A549 (cell line): ENCODE data around the gene ARHGAP26. TPM values are rescaled to one million over a fixed set of nuclear protein-coding genes. Genes with fewer than 3 reads are reported as not detected.

ENCODE experiments used
- ATAC-seq, 2 experiments: fragments of 200-7000 bp in 1 of 2; fragments of >200 bp in 1 of 2; cut with Nextera tagmentation in 1 of 2; cut with Tn5 transposase in 1 of 2; 3 replicates each; pipeline versions ENCODE4 v1.8.0 to v1.9.1; 2018 to 2020; ENCODE audit warnings: mild to moderate bottlenecking in 1 of 2, moderate library complexity in 1 of 2
- CTCF ChIA-PET: fragments of 300-600 bp; sonication (Branson Sonifier 250); formaldehyde crosslinking; extraction: SDS; loops from one replicate; lab custom pipeline; 2021; ENCODE audit warnings: antibody characterized with exemption, inconsistent platforms; lab: Yijun Ruan, JAX
- POLR2A ChIA-PET: fragments of 350-600 bp; formaldehyde crosslinking; extraction: SDS; loops from one replicate; lab custom pipeline; 2021; ENCODE audit warnings: antibody characterized with exemption, inconsistent platforms; lab: Yijun Ruan, JAX
- DNase-seq, 2 experiments: peaks; one replicate each; pipeline versions ENCODE4 v3.0.0 to v3.0.0-alpha.2; 2011 to 2016; ENCODE audit warnings: low read depth in 1 of 2, low spot score in 1 of 2
- FAIRE-seq: peaks from 2 replicates; lab custom pipeline; 2011; peaks lifted over from hg19 to GRCh38; lab: Jason Lieb, UNC
- H3K27ac ChIP-seq, 2 experiments: fragments of >200 bp; sonication (Bioruptor Twin); formaldehyde crosslinking; 3 replicates each; pipeline ENCODE4 v1.5.1; 2016 to 2017
- H3K4me1 ChIP-seq: fragments of >200 bp; sonication (Bioruptor Twin); formaldehyde crosslinking; 3 replicates; pipeline ENCODE4 v1.6.1; 2016
- H3K4me2 ChIP-seq: fragments of >200 bp; sonication (Bioruptor Twin); formaldehyde crosslinking; 3 replicates; pipeline ENCODE4 v1.6.1; 2016
- H3K4me3 ChIP-seq: fragments of >200 bp; sonication (Bioruptor Twin); formaldehyde crosslinking; 3 replicates; pipeline ENCODE4 v1.5.1; 2016
- H3K9me3 ChIP-seq: fragments of >200 bp; sonication (Bioruptor Twin); formaldehyde crosslinking; 3 replicates; pipeline ENCODE4 v1.6.1; 2016
- BHLHE40 ChIP-seq: IDR thresholded peaks from 2 replicates; pipeline ENCODE4 v1.6.1; 2012; ENCODE audit warnings: low read depth, low read length, inconsistent platforms
- EP300 ChIP-seq, 2 experiments: fragments of >200 bp; sonication (Bioruptor Twin); formaldehyde crosslinking; IDR thresholded peaks; 2 replicates in 1 of 2; 3 replicates in 1 of 2; pipeline ENCODE4 v1.6.1; 2016 to 2017
- HOXA7 ChIP-seq: fragments of 250-450 bp; sonication (Bioruptor Pico); IDR thresholded peaks from 2 replicates; pipeline ENCODE4 v1.5.0; 2020; ENCODE audit warnings: mild to moderate bottlenecking, moderate library complexity
- HOXB13 ChIP-seq: fragments of 250-450 bp; sonication (Bioruptor Pico); IDR thresholded peaks from 2 replicates; pipeline ENCODE4 v1.5.0; 2020; ENCODE audit warnings: low read depth, mild to moderate bottlenecking, moderate library complexity
- HOXB5 ChIP-seq: fragments of 250-450 bp; sonication (Bioruptor Pico); IDR thresholded peaks from 2 replicates; pipeline ENCODE4 v1.5.0; 2020; ENCODE audit warnings: mild to moderate bottlenecking, moderate library complexity
- KDM1A ChIP-seq: fragments of 200-600 bp; sonication (generic); IDR thresholded peaks from 2 replicates; pipeline ENCODE4 v1.6.1; 2016; ENCODE audit warnings: low read depth, mild to moderate bottlenecking
- KDM5A ChIP-seq: fragments of 200-600 bp; sonication (generic); IDR thresholded peaks from 2 replicates; pipeline ENCODE4 v1.6.1; 2016; ENCODE audit warnings: antibody characterized with exemption, mild to moderate bottlenecking
- MAFK ChIP-seq: fragments of 450-650 bp; IDR thresholded peaks from 2 replicates; pipeline ENCODE4 v1.6.1; 2014; ENCODE audit not compliant: partially characterized antibody
- MAZ ChIP-seq: fragments of 150-350 bp; IDR thresholded peaks from 2 replicates; pipeline ENCODE4 v1.6.1; 2014; ENCODE audit warnings: antibody characterized with exemption, low read depth, low read length, borderline replicate concordance
- MYC ChIP-seq: IDR thresholded peaks from 2 replicates; pipeline ENCODE4 v1.6.1; 2012; ENCODE audit warnings: mild to moderate bottlenecking, inconsistent platforms, low read length, improper control_type of control experiment, borderline replicate concordance
- NFE2L2 ChIP-seq: fragments of 150-350 bp; conservative IDR thresholded peaks from 2 replicates; pipeline ENCODE4 v1.6.1; 2014; ENCODE audit warnings: low read length
- NR3C1 ChIP-seq: fragments of >200 bp; sonication (Bioruptor Twin); formaldehyde crosslinking; IDR thresholded peaks from 3 replicates; pipeline ENCODE4 v1.6.1; 2017
- POLR2AphosphoS2 ChIP-seq: conservative IDR thresholded peaks from 2 replicates; pipeline ENCODE4 v1.6.1; 2012; ENCODE audit warnings: low read length, improper control_type of control experiment, inconsistent platforms
- RAD21 ChIP-seq, 2 experiments: fragments of >200 bp in 1 of 2; sonication (Bioruptor Twin) in 1 of 2; formaldehyde crosslinking in 1 of 2; IDR thresholded peaks in 1 of 2; conservative IDR thresholded peaks in 1 of 2; 2 replicates in 1 of 2; 3 replicates in 1 of 2; pipeline ENCODE4 v1.6.1; 2012 to 2018; ENCODE audit warnings: inconsistent platforms in 1 of 2
- REST ChIP-seq: fragments of 200-600 bp; sonication (generic); IDR thresholded peaks from 2 replicates; pipeline ENCODE4 v1.6.1; 2016; ENCODE audit warnings: antibody characterized with exemption, mild to moderate bottlenecking, moderate library complexity
- RFX5 ChIP-seq: fragments of 450-650 bp; IDR thresholded peaks from 2 replicates; pipeline ENCODE4 v1.7.1; 2014; ENCODE audit warnings: antibody characterized with exemption, mild to moderate bottlenecking, moderate library complexity
- ZC3H11A ChIP-seq: fragments of 450-650 bp; IDR thresholded peaks from 2 replicates; pipeline ENCODE4 v1.6.1; 2014; ENCODE audit warnings: antibody characterized with exemption, mild to moderate bottlenecking
- ZSCAN20 ChIP-seq: fragments of 250-450 bp; sonication (Bioruptor Pico); IDR thresholded peaks from 2 replicates; pipeline ENCODE4 v1.8.0; 2022; ENCODE audit warnings: mild to moderate bottlenecking, moderate library complexity
- WGBS: methylation state at CpG from one replicate; pipeline ENCODE4 v1.1.6; 2017; ENCODE audit errors: missing lambda C conversion rate; 5-methylcytosine and 5-hydroxymethylcytosine counted together
- polyA plus RNA-seq, 4 experiments: library from polyadenylated mRNA; depleted of rRNA in 3 of 4; stranded (reverse); fragments of >200 nt; fragmentation: RNase III in 1 of 4; extraction: RNeasy Plus Mini Kit Qiagen cat#74134 plus additional on column Dnase treatment in 1 of 4; gene quantifications; 2 replicates in 3 of 4; 3 replicates in 1 of 4; pipeline ENCODE4 v1.2.3, GENCODE V29; 2011 to 2017
- TF ChIP-seq, protein P1 (sequence below): fragments of 250-450 bp; sonication (Bioruptor Pico); IDR thresholded peaks from 2 replicates; pipeline ENCODE4 v1.5.0; 2021; ENCODE audit warnings: mild to moderate bottlenecking, moderate library complexity, borderline replicate concordance
- TF ChIP-seq, protein P2 (sequence below): IDR thresholded peaks from 2 replicates; pipeline ENCODE4 v1.6.1; 2012
- TF ChIP-seq, protein P3 (sequence below): fragments of >200 bp; sonication (Bioruptor Twin); formaldehyde crosslinking; IDR thresholded peaks from 3 replicates; pipeline ENCODE4 v1.5.1; 2016

Gene ARHGAP26
- polyA plus RNA-seq, 2 of the 4 experiments (the other 2 are of a cell fraction), result 6.6 to 19.1 TPM

GRCh38 chr5:143132739-143133138, 362.6 kb downstream of the ARHGAP26 start:
- FAIRE-seq (no peak), ATAC-seq (no peak), DNase-seq (no peak)
- Histone ChIP-seq H3K4me1 (no peaks in the 10 kb centered on the region), H3K4me3 (no peak overlapping the region), H3K9me3 (no peaks in the 10 kb centered on the region), H3K4me2 (no peak overlapping the region), H3K27ac (no peak overlapping the region)
- TF ChIP-seq HOXB5 (CRISPR knock-in tag) (no peak), RAD21 (conservative IDR thresholded peaks at IDR 0.05 in 1 of 2, IDR thresholded peaks at IDR 0.05 in 1 of 2) (no peak), BHLHE40 (no peak)
- ChIA-PET CTCF (interaction anchor here (0.6 to 3.9 kb wide), 5 partner anchors 11 to 271 kb away, joined by 3 to 9 read pairs (median 4); partner anchors contain the start of gene NR3C1), POLR2A (no interaction called here)
- WGBS, result 85% methylated on average over 1 of the region's 1 CpG

DNA sequence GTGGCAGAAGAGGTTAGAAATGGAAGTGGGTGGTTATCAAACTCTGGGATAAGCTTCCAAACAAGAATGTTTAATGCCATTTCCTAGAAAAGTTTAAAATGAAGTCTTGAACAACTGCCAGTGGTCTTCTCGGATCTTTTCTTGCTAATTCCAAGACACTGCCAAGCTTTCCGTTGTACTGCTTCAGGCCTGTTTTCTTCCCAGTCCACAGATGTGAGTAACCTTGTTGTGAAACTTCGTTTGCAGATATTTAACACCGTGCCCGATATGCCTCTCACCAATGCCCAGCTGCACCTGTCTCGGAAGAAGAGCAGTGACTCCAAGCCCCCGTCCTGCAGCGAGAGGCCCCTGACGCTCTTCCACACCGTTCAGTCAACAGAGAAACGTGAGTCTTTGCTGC, 363.5 kb downstream of the ARHGAP26 start:
- DNase-seq, result no peak
- no peak for FAIRE-seq
- no peaks in the 10 kb centered on the region for H3K4me1 ChIP-seq
- ChIA-PET POLR2A (no interaction called here), CTCF (interaction anchor here (0.7 to 3.9 kb wide), 6 partner anchors 9 to 270 kb away, joined by 3 to 9 read pairs (median 3); partner anchors contain the start of gene NR3C1)
- no peak for ATAC-seq
- TF ChIP-seq, protein P1, sequence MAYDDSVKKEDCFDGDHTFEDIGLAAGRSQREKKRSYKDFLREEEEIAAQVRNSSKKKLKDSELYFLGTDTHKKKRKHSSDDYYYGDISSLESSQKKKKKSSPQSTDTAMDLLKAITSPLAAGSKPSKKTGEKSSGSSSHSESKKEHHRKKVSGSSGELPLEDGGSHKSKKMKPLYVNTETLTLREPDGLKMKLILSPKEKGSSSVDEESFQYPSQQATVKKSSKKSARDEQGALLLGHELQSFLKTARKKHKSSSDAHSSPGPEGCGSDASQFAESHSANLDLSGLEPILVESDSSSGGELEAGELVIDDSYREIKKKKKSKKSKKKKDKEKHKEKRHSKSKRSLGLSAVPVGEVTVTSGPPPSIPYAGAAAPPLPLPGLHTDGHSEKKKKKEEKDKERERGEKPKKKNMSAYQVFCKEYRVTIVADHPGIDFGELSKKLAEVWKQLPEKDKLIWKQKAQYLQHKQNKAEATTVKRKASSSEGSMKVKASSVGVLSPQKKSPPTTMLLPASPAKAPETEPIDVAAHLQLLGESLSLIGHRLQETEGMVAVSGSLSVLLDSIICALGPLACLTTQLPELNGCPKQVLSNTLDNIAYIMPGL (CRISPR knock-in tag), result no peak
- no peak for TF ChIP-seq ZSCAN20
- TF ChIP-seq HOXB13, result no peak
- no peak for TF ChIP-seq HOXA7 (CRISPR knock-in tag)
- TF ChIP-seq, all 56 proteins: peak for 0
- WGBS, result 89% methylated on average over 11 of the region's 11 CpGs
- H3K9me3 ChIP-seq, result no peaks in the 10 kb centered on the region
- H3K27ac ChIP-seq, result no peak overlapping the region
- no peak overlapping the region for H3K4me3 ChIP-seq
- H3K4me2 ChIP-seq, result no peak overlapping the region

DNA sequence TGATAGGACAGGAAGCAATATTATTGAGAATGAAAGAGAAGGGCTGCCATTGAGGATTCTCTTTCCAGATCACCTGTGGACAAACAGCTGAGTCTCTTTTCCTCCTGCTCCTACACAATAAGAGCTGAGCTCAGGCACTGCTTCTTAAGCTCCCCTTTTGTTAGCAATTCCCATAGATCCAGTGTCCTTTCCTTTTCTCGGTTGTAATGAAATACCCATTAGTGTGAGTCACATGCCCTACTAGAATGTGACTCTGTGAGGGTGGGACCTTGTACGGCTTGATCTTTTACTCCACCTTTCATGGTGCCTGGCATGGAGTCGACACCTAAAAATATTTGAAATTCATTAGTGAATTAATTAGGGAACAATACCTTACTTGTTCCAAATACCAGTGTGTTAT, 364.1 kb downstream of the ARHGAP26 start:
- ATAC-seq (no peak), DNase-seq (no peak), FAIRE-seq (no peak)
- TF ChIP-seq REST, result no peak
- no peak for TF ChIP-seq POLR2AphosphoS2
- TF ChIP-seq RAD21 (conservative IDR thresholded peaks at IDR 0.05 in 1 of 2, IDR thresholded peaks at IDR 0.05 in 1 of 2), result no peak
- TF ChIP-seq HOXB13, result no peak
- TF ChIP-seq MAFK, result no peak
- no peak for TF ChIP-seq MAZ
- TF ChIP-seq RFX5, result no peak
- TF ChIP-seq, protein P2, sequence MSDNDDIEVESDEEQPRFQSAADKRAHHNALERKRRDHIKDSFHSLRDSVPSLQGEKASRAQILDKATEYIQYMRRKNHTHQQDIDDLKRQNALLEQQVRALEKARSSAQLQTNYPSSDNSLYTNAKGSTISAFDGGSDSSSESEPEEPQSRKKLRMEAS, result no peak
- TF ChIP-seq MYC, result no peak
- no peak for TF ChIP-seq EP300 (IDR thresholded peaks at IDR 0.05)
- TF ChIP-seq KDM5A, result no peak
- TF ChIP-seq NFE2L2, result no peak
- TF ChIP-seq KDM1A, result no peak
- TF ChIP-seq NR3C1, result no peak
- TF ChIP-seq, protein P3, sequence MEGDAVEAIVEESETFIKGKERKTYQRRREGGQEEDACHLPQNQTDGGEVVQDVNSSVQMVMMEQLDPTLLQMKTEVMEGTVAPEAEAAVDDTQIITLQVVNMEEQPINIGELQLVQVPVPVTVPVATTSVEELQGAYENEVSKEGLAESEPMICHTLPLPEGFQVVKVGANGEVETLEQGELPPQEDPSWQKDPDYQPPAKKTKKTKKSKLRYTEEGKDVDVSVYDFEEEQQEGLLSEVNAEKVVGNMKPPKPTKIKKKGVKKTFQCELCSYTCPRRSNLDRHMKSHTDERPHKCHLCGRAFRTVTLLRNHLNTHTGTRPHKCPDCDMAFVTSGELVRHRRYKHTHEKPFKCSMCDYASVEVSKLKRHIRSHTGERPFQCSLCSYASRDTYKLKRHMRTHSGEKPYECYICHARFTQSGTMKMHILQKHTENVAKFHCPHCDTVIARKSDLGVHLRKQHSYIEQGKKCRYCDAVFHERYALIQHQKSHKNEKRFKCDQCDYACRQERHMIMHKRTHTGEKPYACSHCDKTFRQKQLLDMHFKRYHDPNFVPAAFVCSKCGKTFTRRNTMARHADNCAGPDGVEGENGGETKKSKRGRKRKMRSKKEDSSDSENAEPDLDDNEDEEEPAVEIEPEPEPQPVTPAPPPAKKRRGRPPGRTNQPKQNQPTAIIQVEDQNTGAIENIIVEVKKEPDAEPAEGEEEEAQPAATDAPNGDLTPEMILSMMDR, result no peak
- no peak for TF ChIP-seq ZC3H11A
- Histone ChIP-seq H3K27ac (no peak overlapping the region), H3K4me3 (no peak overlapping the region), H3K9me3 (no peaks in the 10 kb centered on the region), H3K4me1 (no peaks in the 10 kb centered on the region), H3K4me2 (no peak overlapping the region)
- WGBS, result 55% methylated on average over 3 of the region's 3 CpGs
- POLR2A ChIA-PET, result no interaction called here
- CTCF ChIA-PET, result interaction anchor here (1.2 to 3.9 kb wide), 4 partner anchors 9 to 25 kb away, joined by 3 to 9 read pairs (median 4); no protein-coding TSS in a partner anchor
